Liver (tissue), 9 donors: ENCODE results near the gene GALNT16. TPM values are rescaled to one million over a fixed set of nuclear protein-coding genes. Genes with fewer than 3 reads are reported as not detected.

Experiments used
- DNase-seq: peaks from one replicate; pipeline ENCODE4 v3.0.0-alpha.2; 2017; ENCODE audit warnings: low spot score
- H3K27ac ChIP-seq, 2 donors: one replicate each; pipeline ENCODE4 v1.7.0; 2013; ENCODE audit warnings: inconsistent platforms in 2 of 2, low read length in 2 of 2, control low read depth in 1 of 2, low read depth in 1 of 2, mild to moderate bottlenecking in 1 of 2
- H3K27me3 ChIP-seq, 4 donors: one replicate each; pipeline versions ENCODE4 v1.6.1 to v1.7.0; 2013; ENCODE audit warnings: low read length in 3 of 4, inconsistent platforms in 1 of 4, mild to moderate bottlenecking in 1 of 4, moderate library complexity in 1 of 4; ENCODE audit not compliant: control insufficient read depth in 4 of 4, insufficient read depth in 4 of 4
- H3K36me3 ChIP-seq, 4 donors: one replicate each; pipeline versions ENCODE4 v1.6.1 to v1.7.0; 2013; ENCODE audit warnings: low read length in 3 of 4, mild to moderate bottlenecking in 3 of 4, low read depth in 1 of 4, moderate library complexity in 1 of 4; ENCODE audit not compliant: control insufficient read depth in 4 of 4, insufficient read depth in 3 of 4
- H3K4me1 ChIP-seq, 4 donors: one replicate each; pipeline versions ENCODE4 v1.6.1 to v1.7.0; 2013; ENCODE audit warnings: low read length in 3 of 4, mild to moderate bottlenecking in 3 of 4, moderate library complexity in 1 of 4; ENCODE audit not compliant: control insufficient read depth in 4 of 4, insufficient read depth in 4 of 4
- H3K4me3 ChIP-seq, 3 donors: one replicate each; pipeline versions ENCODE4 v1.6.1 to v1.7.0; 2013; ENCODE audit warnings: low read length in 3 of 3, control low read depth in 1 of 3, low read depth in 1 of 3, mild to moderate bottlenecking in 1 of 3
- H3K9ac ChIP-seq, 2 donors: one replicate each; pipeline ENCODE4 v1.7.0; 2013; ENCODE audit warnings: low read length in 2 of 2, mild to moderate bottlenecking in 2 of 2, moderate library complexity in 2 of 2, control low read depth in 1 of 2, low read depth in 1 of 2
- H3K9me3 ChIP-seq, 4 donors: one replicate each; pipeline versions ENCODE4 v1.6.1 to v1.7.0; 2013; ENCODE audit warnings: low read length in 3 of 4; ENCODE audit not compliant: control insufficient read depth in 4 of 4
- ATF3 ChIP-seq: IDR thresholded peaks from 2 replicates; pipeline ENCODE4 v1.6.1; 2016; ENCODE audit warnings: antibody characterized with exemption
- CTCF ChIP-seq: fragments of 150-350 bp; IDR thresholded peaks from 2 replicates; pipeline ENCODE4 v1.5.1; 2017; ENCODE audit warnings: improper control_type of control experiment, low read depth, low read length; ENCODE audit not compliant: missing input control
- EGR1 ChIP-seq, 2 donors: IDR thresholded peaks; 2 replicates each; pipeline ENCODE4 v1.6.1; 2016 to 2018; ENCODE audit warnings: antibody characterized with exemption in 2 of 2, low read depth in 2 of 2
- FOXA1 ChIP-seq: IDR thresholded peaks from 2 replicates; pipeline ENCODE4 v1.6.1; 2016; ENCODE audit warnings: antibody characterized with exemption
- FOXA2 ChIP-seq: IDR thresholded peaks from 2 replicates; pipeline ENCODE4 v1.6.1; 2016; ENCODE audit warnings: antibody characterized with exemption
- GABPA ChIP-seq, 2 donors: IDR thresholded peaks in 1 of 2; conservative IDR thresholded peaks in 1 of 2; 2 replicates each; pipeline ENCODE4 v1.6.1; 2016; ENCODE audit warnings: antibody characterized with exemption in 2 of 2, mild to moderate bottlenecking in 1 of 2, moderate library complexity in 1 of 2
- HNF4A ChIP-seq, 2 donors: conservative IDR thresholded peaks; 2 replicates each; pipeline ENCODE4 v1.6.1; 2016; ENCODE audit warnings: antibody characterized with exemption in 2 of 2, mild to moderate bottlenecking in 2 of 2
- HNF4G ChIP-seq: IDR thresholded peaks from 2 replicates; pipeline ENCODE4 v1.6.1; 2016; ENCODE audit warnings: antibody characterized with exemption
- JUND ChIP-seq, 2 donors: IDR thresholded peaks; 2 replicates each; pipeline ENCODE4 v1.6.1; 2016; ENCODE audit warnings: antibody characterized with exemption in 2 of 2
- MAX ChIP-seq: IDR thresholded peaks from 2 replicates; pipeline ENCODE4 v1.6.1; 2016; ENCODE audit warnings: antibody characterized with exemption
- NR2F2 ChIP-seq: IDR thresholded peaks from 2 replicates; pipeline ENCODE4 v1.6.1; 2016; ENCODE audit warnings: antibody characterized with exemption
- RAD21 ChIP-seq, 2 donors: IDR thresholded peaks; 2 replicates each; pipeline ENCODE4 v1.6.1; 2016; ENCODE audit warnings: antibody characterized with exemption in 2 of 2, mild to moderate bottlenecking in 2 of 2
- REST ChIP-seq: IDR thresholded peaks from 2 replicates; pipeline ENCODE4 v1.6.1; 2016; ENCODE audit warnings: antibody characterized with exemption, mild to moderate bottlenecking
- RXRA ChIP-seq, 2 donors: IDR thresholded peaks; 2 replicates each; pipeline ENCODE4 v1.6.1; 2017 to 2018; ENCODE audit warnings: antibody characterized with exemption in 2 of 2, mild to moderate bottlenecking in 1 of 2
- SP1 ChIP-seq: IDR thresholded peaks from 2 replicates; pipeline ENCODE4 v1.6.1; 2018; ENCODE audit warnings: antibody characterized with exemption, mild to moderate bottlenecking
- TAF1 ChIP-seq: conservative IDR thresholded peaks from 2 replicates; pipeline ENCODE4 v1.6.1; 2016; ENCODE audit warnings: antibody characterized with exemption, mild to moderate bottlenecking
- YY1 ChIP-seq: IDR thresholded peaks from 2 replicates; pipeline ENCODE4 v1.6.1; 2016; ENCODE audit warnings: antibody characterized with exemption, mild to moderate bottlenecking
- ZBTB33 ChIP-seq: IDR thresholded peaks from 2 replicates; pipeline ENCODE4 v1.6.1; 2016; ENCODE audit warnings: antibody characterized with exemption
- WGBS: extraction: QIAGEN DNeasy Blood & Tissue Kit; methylation state at CpG from one replicate; pipeline ENCODE4 v1.1.7; 2013; 5-methylcytosine and 5-hydroxymethylcytosine counted together
- polyA plus RNA-seq, 2 donors: library from polyadenylated mRNA; stranded (reverse) in 1 of 2; unstranded in 1 of 2; fragments of 200-250 nt in 1 of 2; fragments of >200 nt in 1 of 2; fragmentation: Nextera tagmentation in 1 of 2; extraction: Ambion mirVana in 1 of 2; gene quantifications; one replicate each; pipeline versions ENCODE4 v1.2.1 to v1.2.3, GENCODE V29; 2013 to 2015
- total RNA-seq, 2 donors: library from RNA; depleted of rRNA; stranded (reverse); fragments of >200 nt; gene quantifications; one replicate each; pipeline ENCODE4 v1.2.3, GENCODE V29; 2014
- donor health status: healthy.
- donor health status: healthy.
- donor health status: healthy.
- donor health status: healthy.
- donor health status: healthy.

The GALNT16 gene
- total and polyA plus RNA-seq, 4 donors, result 0.25 to 1.2 (median 0.71) TPM

- TF ChIP-seq ZBTB33, result no peak
- no peak for TF ChIP-seq EGR1 (IDR thresholded peaks at IDR 0.05; ENCODE audit: low read depth in 2 of 2)
- TF ChIP-seq HNF4A (conservative IDR thresholded peaks at IDR 0.05), result no peak
- no peak for TF ChIP-seq MAX
- TF ChIP-seq NR2F2, result no peak
- TF ChIP-seq FOXA2, result no peak
- TF ChIP-seq RAD21 (IDR thresholded peaks at IDR 0.05), result no peak
- TF ChIP-seq RXRA (IDR thresholded peaks at IDR 0.05), result no peak
- no peak for TF ChIP-seq YY1
- TF ChIP-seq TAF1, result no peak
- TF ChIP-seq GABPA (IDR thresholded peaks at IDR 0.05 in 1 of 2, conservative IDR thresholded peaks at IDR 0.05 in 1 of 2), result no peak
- TF ChIP-seq HNF4G, result no peak
- no peak for TF ChIP-seq REST
- no peak for TF ChIP-seq FOXA1
- TF ChIP-seq JUND (IDR thresholded peaks at IDR 0.05), result no peak
- TF ChIP-seq SP1, result no peak
- no peak for TF ChIP-seq CTCF
- no peak for TF ChIP-seq ATF3
- no peaks in the 10 kb centered on the region for H3K4me1 ChIP-seq
- no peak overlapping the region for H3K9ac ChIP-seq
- WGBS, result 82% methylated on average over 2 of the region's 2 CpGs
- H3K27ac ChIP-seq, result no peak overlapping the region
- DNase-seq, result no peak
- no peaks in the 10 kb centered on the region for H3K27me3 ChIP-seq
- H3K4me3 ChIP-seq, result no peak overlapping the region
- peaks cover 13 to 40% (median 26%) of the 10 kb centered on the region in 4 donors for H3K36me3 ChIP-seq
- H3K9me3 ChIP-seq, result no peaks in the 10 kb centered on the region
These were observed 18.4 kb upstream of the GALNT16 start for GRCh38 chr14:69241577-69241976.
